ENCODE data around the gene PCNT.

GRCh38 chr21:46377789-46378188, 53.8 kb downstream of the PCNT start:
- TF ChIP-seq CTCF (IDR thresholded peaks at IDR 0.05; ENCODE audit: insufficient read depth, low read length), result no peak
- no peak for TF ChIP-seq GABPA (IDR thresholded peaks at IDR 0.05; ENCODE audit: low read depth)
- no peak for TF ChIP-seq REST (IDR thresholded peaks at IDR 0.05; ENCODE audit: insufficient replicate concordance, low read depth)
- TF ChIP-seq POLR2AphosphoS5 (IDR thresholded peaks at IDR 0.05; ENCODE audit: low read depth), result no peak
- TF ChIP-seq SPI1 (IDR thresholded peaks at IDR 0.05; ENCODE audit: borderline replicate concordance, low read depth), result no peak
